ENCODE measurements around the gene OMP.

OMP gene

GRCh38 chr11:77069969-77070582, 32.6 kb upstream of the OMP start:
- Histone ChIP-seq H3K27ac (ENCODE audit: low read length) (no peak overlapping the region), H3K36me3 (ENCODE audit: control insufficient read depth in 1 of 2, insufficient read depth in 2 of 2, low read length in 2 of 2) (no peaks in the 10 kb centered on the region), H3K27me3 (ENCODE audit: low read depth, low read length) (no peaks in the 10 kb centered on the region), H3K4me3 (ENCODE audit: low read depth in 1 of 2, low read length in 2 of 2) (no peak overlapping the region), H3K9me3 (ENCODE audit: control insufficient read depth in 1 of 2, low read length in 2 of 2) (no peaks in the 10 kb centered on the region), H3K4me1 (ENCODE audit: control insufficient read depth in 1 of 2, insufficient read depth in 2 of 2, low read length in 2 of 2) (peaks cover 36 to 52% of the 10 kb centered on the region in 2 donors)

GRCh38 chr11:77071077-77071476, 31.6 kb upstream of the OMP start:
- Histone ChIP-seq H3K9me3 (ENCODE audit: control insufficient read depth in 1 of 2, low read length in 2 of 2) (no peaks in the 10 kb centered on the region), H3K4me3 (ENCODE audit: low read depth in 1 of 2, low read length in 2 of 2) (no peak overlapping the region), H3K36me3 (ENCODE audit: control insufficient read depth in 1 of 2, insufficient read depth in 2 of 2, low read length in 2 of 2) (no peaks in the 10 kb centered on the region), H3K27ac (ENCODE audit: low read length) (peak overlapping the region; percentile 85), H3K4me1 (ENCODE audit: control insufficient read depth in 1 of 2, insufficient read depth in 2 of 2, low read length in 2 of 2) (peaks cover 36 to 56% of the 10 kb centered on the region in 2 donors), H3K27me3 (ENCODE audit: low read depth, low read length) (no peaks in the 10 kb centered on the region)

- Histone ChIP-seq H3K27ac (ENCODE audit: low read length) (peak overlapping the region; percentile 85), H3K36me3 (ENCODE audit: control insufficient read depth in 1 of 2, insufficient read depth in 2 of 2, low read length in 2 of 2) (no peaks in the 10 kb centered on the region), H3K4me1 (ENCODE audit: control insufficient read depth in 1 of 2, insufficient read depth in 2 of 2, low read length in 2 of 2) (peaks cover 36 to 56% of the 10 kb centered on the region in 2 donors), H3K9me3 (ENCODE audit: control insufficient read depth in 1 of 2, low read length in 2 of 2) (no peaks in the 10 kb centered on the region), H3K27me3 (ENCODE audit: low read depth, low read length) (no peaks in the 10 kb centered on the region), H3K4me3 (ENCODE audit: low read depth in 1 of 2, low read length in 2 of 2) (peak overlapping the region in 1 of 2 donors; percentile 21)
Observed at GRCh38 chr11:77071671-77072605, 30.7 kb upstream of the OMP start.

GRCh38 chr11:77072851-77073327, 29.8 kb upstream of the OMP start:
- peaks cover 34 to 54% of the 10 kb centered on the region in 2 donors for H3K4me1 ChIP-seq (ENCODE audit: control insufficient read depth in 1 of 2, insufficient read depth in 2 of 2, low read length in 2 of 2)
- peak overlapping the region; percentile 85 for H3K27ac ChIP-seq (ENCODE audit: low read length)
- no peaks in the 10 kb centered on the region for H3K27me3 ChIP-seq (ENCODE audit: low read depth, low read length)
- no peaks in the 10 kb centered on the region for H3K36me3 ChIP-seq (ENCODE audit: control insufficient read depth in 1 of 2, insufficient read depth in 2 of 2, low read length in 2 of 2)
- peak overlapping the region in 1 of 2 donors; percentile 21 for H3K4me3 ChIP-seq (ENCODE audit: low read depth in 1 of 2, low read length in 2 of 2)
- H3K9me3 ChIP-seq (ENCODE audit: control insufficient read depth in 1 of 2, low read length in 2 of 2) = no peaks in the 10 kb centered on the region

GRCh38 chr11:77073328-77074001, 29.2 kb upstream of the OMP start:
- peaks cover 30 to 48% of the 10 kb centered on the region in 2 donors for H3K4me1 ChIP-seq (ENCODE audit: control insufficient read depth in 1 of 2, insufficient read depth in 2 of 2, low read length in 2 of 2)
- no peaks in the 10 kb centered on the region for H3K9me3 ChIP-seq (ENCODE audit: control insufficient read depth in 1 of 2, low read length in 2 of 2)
- H3K4me3 ChIP-seq (ENCODE audit: low read depth in 1 of 2, low read length in 2 of 2) = peak overlapping the region in 1 of 2 donors; percentile 23
- H3K27me3 ChIP-seq (ENCODE audit: low read depth, low read length) = no peaks in the 10 kb centered on the region
- no peaks in the 10 kb centered on the region for H3K36me3 ChIP-seq (ENCODE audit: control insufficient read depth in 1 of 2, insufficient read depth in 2 of 2, low read length in 2 of 2)
- H3K27ac ChIP-seq (ENCODE audit: low read length) = peak overlapping the region; percentile 90

GRCh38 chr11:77074205-77074604, 28.4 kb upstream of the OMP start:
- Histone ChIP-seq H3K36me3 (ENCODE audit: control insufficient read depth in 1 of 2, insufficient read depth in 2 of 2, low read length in 2 of 2) (no peaks in the 10 kb centered on the region), H3K27me3 (ENCODE audit: low read depth, low read length) (no peaks in the 10 kb centered on the region), H3K9me3 (ENCODE audit: control insufficient read depth in 1 of 2, low read length in 2 of 2) (no peaks in the 10 kb centered on the region), H3K4me1 (ENCODE audit: control insufficient read depth in 1 of 2, insufficient read depth in 2 of 2, low read length in 2 of 2) (peaks cover 30 to 41% of the 10 kb centered on the region in 2 donors), H3K27ac (ENCODE audit: low read length) (peak overlapping the region; percentile 90), H3K4me3 (ENCODE audit: low read depth in 1 of 2, low read length in 2 of 2) (no peak overlapping the region)

- Histone ChIP-seq H3K4me3 (ENCODE audit: low read depth in 1 of 2, low read length in 2 of 2) (no peak overlapping the region), H3K4me1 (ENCODE audit: control insufficient read depth in 1 of 2, insufficient read depth in 2 of 2, low read length in 2 of 2) (peaks cover 30 to 40% of the 10 kb centered on the region in 2 donors), H3K36me3 (ENCODE audit: control insufficient read depth in 1 of 2, insufficient read depth in 2 of 2, low read length in 2 of 2) (no peaks in the 10 kb centered on the region), H3K27ac (ENCODE audit: low read length) (peak overlapping the region; percentile 90), H3K27me3 (ENCODE audit: low read depth, low read length) (no peaks in the 10 kb centered on the region), H3K9me3 (ENCODE audit: control insufficient read depth in 1 of 2, low read length in 2 of 2) (no peaks in the 10 kb centered on the region)
Observed at GRCh38 chr11:77074626-77075221, 27.9 kb upstream of the OMP start.

- Histone ChIP-seq H3K4me1 (ENCODE audit: control insufficient read depth in 1 of 2, insufficient read depth in 2 of 2, low read length in 2 of 2) (peaks cover 30 to 34% of the 10 kb centered on the region in 2 donors), H3K27me3 (ENCODE audit: low read depth, low read length) (no peaks in the 10 kb centered on the region), H3K4me3 (ENCODE audit: low read depth in 1 of 2, low read length in 2 of 2) (no peak overlapping the region), H3K27ac (ENCODE audit: low read length) (peak overlapping the region; percentile 90), H3K9me3 (ENCODE audit: control insufficient read depth in 1 of 2, low read length in 2 of 2) (no peaks in the 10 kb centered on the region), H3K36me3 (ENCODE audit: control insufficient read depth in 1 of 2, insufficient read depth in 2 of 2, low read length in 2 of 2) (no peaks in the 10 kb centered on the region)
Observed at GRCh38 chr11:77075425-77075905, 27.2 kb upstream of the OMP start.

- no peak overlapping the region for H3K27ac ChIP-seq (ENCODE audit: low read length)
- H3K36me3 ChIP-seq (ENCODE audit: control insufficient read depth in 1 of 2, insufficient read depth in 2 of 2, low read length in 2 of 2) = no peaks in the 10 kb centered on the region
- H3K27me3 ChIP-seq (ENCODE audit: low read depth, low read length) = no peaks in the 10 kb centered on the region
- no peaks in the 10 kb centered on the region for H3K9me3 ChIP-seq (ENCODE audit: control insufficient read depth in 1 of 2, low read length in 2 of 2)
- no peak overlapping the region for H3K4me3 ChIP-seq (ENCODE audit: low read depth in 1 of 2, low read length in 2 of 2)
- H3K4me1 ChIP-seq (ENCODE audit: control insufficient read depth in 1 of 2, insufficient read depth in 2 of 2, low read length in 2 of 2) = peaks cover 13 to 24% of the 10 kb centered on the region in 2 donors
Observed at GRCh38 chr11:77079666-77080065, 23.0 kb upstream of the OMP start.

GRCh38 chr11:77080643-77081210, 21.9 kb upstream of the OMP start:
- no peak overlapping the region for H3K27ac ChIP-seq (ENCODE audit: low read length)

More at GRCh38 chr11:77080643-77081210, 21.9 kb upstream of the OMP start:
- Histone ChIP-seq H3K4me1 (ENCODE audit: control insufficient read depth in 1 of 2, insufficient read depth in 2 of 2, low read length in 2 of 2) (peaks cover 13 to 16% of the 10 kb centered on the region in 2 donors), H3K4me3 (ENCODE audit: low read depth in 1 of 2, low read length in 2 of 2) (no peak overlapping the region), H3K27me3 (ENCODE audit: low read depth, low read length) (no peaks in the 10 kb centered on the region), H3K9me3 (ENCODE audit: control insufficient read depth in 1 of 2, low read length in 2 of 2) (no peaks in the 10 kb centered on the region), H3K36me3 (ENCODE audit: control insufficient read depth in 1 of 2, insufficient read depth in 2 of 2, low read length in 2 of 2) (no peaks in the 10 kb centered on the region)
